Hepatocyte (in vitro differentiated cells): ENCODE measurements around the gene INS.

ENCODE experiments used
- CTCF ChIP-seq: fragments of 200-600 bp; sonication (generic); IDR thresholded peaks from 2 replicates; pipeline ENCODE4 v1.5.1; 2016; ENCODE audit warnings: antibody characterized with exemption, mild to moderate bottlenecking; ENCODE audit not compliant: poor library complexity
- EZH2 ChIP-seq: fragments of 200-600 bp; sonication (generic); IDR thresholded peaks from 2 replicates; pipeline ENCODE4 v1.6.1; 2016; ENCODE audit warnings: antibody characterized with exemption, mild to moderate bottlenecking, borderline replicate concordance
- EZH2phosphoT487 ChIP-seq: fragments of 200-600 bp; sonication (generic); IDR thresholded peaks from one replicate; pipeline ENCODE4 v1.6.1; 2018; ENCODE audit warnings: antibody characterized with exemption, mild to moderate bottlenecking, low read depth, moderate library complexity; ENCODE audit not compliant: unreplicated experiment, severe bottlenecking

DNA sequence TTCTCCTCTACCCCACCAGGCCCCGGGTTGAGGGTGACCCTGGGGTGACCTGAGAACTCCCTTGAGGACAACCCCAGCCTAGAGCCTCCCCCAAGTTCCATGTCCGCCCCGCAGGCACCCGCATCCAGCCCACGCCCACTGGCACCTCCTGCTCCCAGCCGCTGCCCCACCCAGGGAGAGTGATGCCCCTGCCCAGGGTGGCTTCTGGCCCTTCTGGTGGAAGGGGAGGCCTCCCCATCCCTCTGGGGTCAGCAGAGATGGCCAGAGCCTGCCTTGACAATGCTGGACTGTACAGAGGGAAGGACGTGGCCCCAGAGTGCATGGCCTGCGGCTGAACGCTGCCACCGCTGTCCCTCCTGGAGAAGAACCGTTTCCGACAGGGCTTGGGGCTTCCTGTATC is 11.7 kb upstream of the INS start:
- TF ChIP-seq CTCF (no peak), EZH2phosphoT487 (no peak), EZH2 (no peak)
